Lower leg skin (tissue), 3 donors: ENCODE results near the gene HHIPL1.

ENCODE experiments used
- POLR2A ChIP-seq, 2 donors: fragments of 450-650 bp; IDR thresholded peaks; one replicate each; pipeline ENCODE4 v1.6.1; 2016 to 2017; ENCODE audit warnings: antibody characterized with exemption in 2 of 2, mild to moderate bottlenecking in 1 of 2, moderate library complexity in 1 of 2
- TF ChIP-seq, protein P1 (sequence below), 3 donors: fragments of 450-650 bp; IDR thresholded peaks; one replicate each; pipeline ENCODE4 v1.5.1; 2016; ENCODE audit warnings: antibody characterized with exemption in 3 of 3, mild to moderate bottlenecking in 3 of 3, moderate library complexity in 2 of 3

DNA sequence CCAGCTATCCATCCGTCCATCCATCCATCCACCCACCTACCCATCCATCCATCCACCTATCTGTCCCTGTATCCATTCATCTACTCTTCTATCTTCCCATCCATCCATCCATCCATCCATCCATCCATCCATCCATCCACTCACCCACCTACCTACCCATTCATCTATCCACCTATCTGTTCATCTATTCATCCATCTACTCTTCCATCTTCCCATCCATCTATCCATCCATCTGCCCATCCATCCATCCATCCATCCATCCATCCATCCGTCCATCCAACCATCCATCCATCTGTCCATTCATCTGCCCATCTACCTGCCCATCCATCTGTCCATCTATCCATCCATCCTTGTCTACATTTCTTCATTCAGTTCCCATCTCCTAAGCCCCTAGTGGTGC is 17.8 kb upstream of the HHIPL1 start:
- TF ChIP-seq POLR2A (IDR thresholded peaks at IDR 0.05) = no peak
- TF ChIP-seq, protein P1, sequence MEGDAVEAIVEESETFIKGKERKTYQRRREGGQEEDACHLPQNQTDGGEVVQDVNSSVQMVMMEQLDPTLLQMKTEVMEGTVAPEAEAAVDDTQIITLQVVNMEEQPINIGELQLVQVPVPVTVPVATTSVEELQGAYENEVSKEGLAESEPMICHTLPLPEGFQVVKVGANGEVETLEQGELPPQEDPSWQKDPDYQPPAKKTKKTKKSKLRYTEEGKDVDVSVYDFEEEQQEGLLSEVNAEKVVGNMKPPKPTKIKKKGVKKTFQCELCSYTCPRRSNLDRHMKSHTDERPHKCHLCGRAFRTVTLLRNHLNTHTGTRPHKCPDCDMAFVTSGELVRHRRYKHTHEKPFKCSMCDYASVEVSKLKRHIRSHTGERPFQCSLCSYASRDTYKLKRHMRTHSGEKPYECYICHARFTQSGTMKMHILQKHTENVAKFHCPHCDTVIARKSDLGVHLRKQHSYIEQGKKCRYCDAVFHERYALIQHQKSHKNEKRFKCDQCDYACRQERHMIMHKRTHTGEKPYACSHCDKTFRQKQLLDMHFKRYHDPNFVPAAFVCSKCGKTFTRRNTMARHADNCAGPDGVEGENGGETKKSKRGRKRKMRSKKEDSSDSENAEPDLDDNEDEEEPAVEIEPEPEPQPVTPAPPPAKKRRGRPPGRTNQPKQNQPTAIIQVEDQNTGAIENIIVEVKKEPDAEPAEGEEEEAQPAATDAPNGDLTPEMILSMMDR (IDR thresholded peaks at IDR 0.05) = no peak
